CD14-positive monocyte (primary cell): ENCODE data around the gene ATRX. TPM values are rescaled to one million over a fixed set of nuclear protein-coding genes. Genes with fewer than 3 reads are reported as not detected.

ENCODE experiments used
- DNase-seq, 3 donors: peaks; one replicate each; pipeline ENCODE4 v3.0.0-alpha.2; 2011 to 2022
- H2AFZ ChIP-seq: 2 replicates; pipeline ENCODE4 v1.6.0; 2012; ENCODE audit warnings: mild to moderate bottlenecking, low read depth, low read length, inconsistent platforms; ENCODE audit not compliant: insufficient read depth, poor library complexity, severe bottlenecking
- H3K27ac ChIP-seq, 2 donors: 1 replicate in 1 of 2; 2 replicates in 1 of 2; pipeline ENCODE4 v1.5.1; 2012 to 2013; ENCODE audit warnings: low read length in 2 of 2, control low read depth in 1 of 2, inconsistent platforms in 1 of 2, low read depth in 1 of 2, mild to moderate bottlenecking in 1 of 2
- H3K27me3 ChIP-seq, 2 donors: one replicate each; pipeline versions ENCODE4 v1.6.0 to v1.6.1; 2011 to 2013; ENCODE audit warnings: low read length in 2 of 2; ENCODE audit not compliant: control insufficient read depth in 2 of 2, insufficient read depth in 2 of 2
- H3K36me3 ChIP-seq, 2 donors: replicated peaks in 1 of 2; 1 replicate in 1 of 2; 2 replicates in 1 of 2; pipeline versions ENCODE4 v1.5.1 to v1.6.1; 2012 to 2013; ENCODE audit warnings: low read length in 2 of 2, control low read depth in 1 of 2, inconsistent platforms in 1 of 2, mild to moderate bottlenecking in 1 of 2; ENCODE audit not compliant: insufficient read depth in 2 of 2, control insufficient read depth in 1 of 2
- H3K4me1 ChIP-seq, 2 donors: 1 replicate in 1 of 2; 2 replicates in 1 of 2; pipeline versions ENCODE4 v1.5.1 to v1.6.1; 2012 to 2013; ENCODE audit warnings: low read length in 2 of 2, control low read depth in 1 of 2, inconsistent platforms in 1 of 2, mild to moderate bottlenecking in 1 of 2, moderate library complexity in 1 of 2; ENCODE audit not compliant: insufficient read depth in 2 of 2, control insufficient read depth in 1 of 2
- H3K4me2 ChIP-seq: replicated peaks from 2 replicates; pipeline ENCODE3; 2012; ENCODE audit warnings: low read length, moderate library complexity, mild to moderate bottlenecking; ENCODE audit not compliant: poor library complexity, severe bottlenecking; ENCODE audit errors: extremely low read depth
- H3K4me3 ChIP-seq, 3 experiments: fragments of 200-600 bp in 1 of 3; sonication (generic) in 1 of 3; replicated peaks in 1 of 3; 1 replicate in 2 of 3; 2 replicates in 1 of 3; pipeline ENCODE4 v1.5.1; 2011 to 2013; ENCODE audit warnings: low read length in 3 of 3, mild to moderate bottlenecking in 3 of 3, control low read depth in 2 of 3, low read depth in 2 of 3, inconsistent platforms in 1 of 3, moderate library complexity in 1 of 3
- H3K79me2 ChIP-seq: 2 replicates; pipeline ENCODE4 v1.6.0; 2012; ENCODE audit warnings: mild to moderate bottlenecking, control low read depth, inconsistent platforms, low read length, moderate library complexity; ENCODE audit not compliant: insufficient read depth
- H3K9ac ChIP-seq: 2 replicates; pipeline ENCODE4 v1.6.0; 2017; ENCODE audit warnings: low read length, mild to moderate bottlenecking; ENCODE audit not compliant: insufficient read depth, poor library complexity, severe bottlenecking
- H3K9me3 ChIP-seq, 2 donors: replicated peaks in 1 of 2; 1 replicate in 1 of 2; 2 replicates in 1 of 2; pipeline versions ENCODE4 v1.5.1 to v1.6.1; 2012 to 2013; ENCODE audit warnings: low read length in 2 of 2, control low read depth in 1 of 2; ENCODE audit not compliant: control insufficient read depth in 1 of 2, insufficient read depth in 1 of 2
- H4K20me1 ChIP-seq: 2 replicates; pipeline ENCODE4 v1.6.0; 2012; ENCODE audit warnings: mild to moderate bottlenecking, low read length, control low read depth, moderate library complexity; ENCODE audit not compliant: insufficient read depth
- H3K27ac Mint-ChIP-seq, 7 donors: one replicate each; pipeline ENCODE4 v1.8.0; 2020; ENCODE audit warnings: mild to moderate bottlenecking in 7 of 7, mixed read lengths in 7 of 7, moderate library complexity in 6 of 7, inconsistent platforms in 2 of 7
- H3K27me3 Mint-ChIP-seq, 3 donors: one replicate each; pipeline ENCODE4 v1.8.0; 2021 to 2022; ENCODE audit warnings: low read depth in 3 of 3, mild to moderate bottlenecking in 3 of 3, mixed read lengths in 3 of 3, moderate library complexity in 3 of 3, inconsistent platforms in 1 of 3
- H3K36me3 Mint-ChIP-seq, 2 donors: one replicate each; pipeline ENCODE4 v1.8.0; 2020; ENCODE audit warnings: mixed read lengths in 2 of 2, inconsistent platforms in 1 of 2, mild to moderate bottlenecking in 1 of 2
- H3K4me1 Mint-ChIP-seq: one replicate; pipeline ENCODE4 v1.8.0; 2020; ENCODE audit warnings: mild to moderate bottlenecking, mixed read lengths
- H3K4me3 Mint-ChIP-seq, 2 donors: one replicate each; pipeline ENCODE4 v1.8.0; 2020; ENCODE audit warnings: mild to moderate bottlenecking in 2 of 2, mixed read lengths in 2 of 2, moderate library complexity in 1 of 2
- H3K9me3 Mint-ChIP-seq, 7 donors: one replicate each; pipeline ENCODE4 v1.8.0; 2020 to 2022; ENCODE audit warnings: mixed read lengths in 7 of 7, mild to moderate bottlenecking in 6 of 7, moderate library complexity in 6 of 7, inconsistent platforms in 2 of 7
- CTCF ChIP-seq: fragments of 200-600 bp; IDR thresholded peaks from one replicate; pipeline ENCODE4 v1.8.0; 2022; ENCODE audit warnings: antibody characterized with exemption, mild to moderate bottlenecking
- WGBS: methylation state at CpG from one replicate; pipeline ENCODE4 v1.1.5; 2013; ENCODE audit warnings: missing lambda C conversion rate; ENCODE audit not compliant: insufficient coverage; 5-methylcytosine and 5-hydroxymethylcytosine counted together
- intact Hi-C, 2 donors: fragments of 100-400 bp; cut with micrococcal nuclease; formaldehyde crosslinking; loops; one replicate each; pipeline versions ENCODE4 v1.15.0 to v1.15.1; 2023
- polyA plus RNA-seq, 3 donors: library from polyadenylated mRNA; depleted of rRNA in 1 of 3; unstranded in 2 of 3; stranded (reverse) in 1 of 3; fragments of 300-500 nt in 2 of 3; fragments of >200 nt in 1 of 3; fragmentation: Illumina TruSeq in 2 of 3; gene quantifications; 1 replicate in 2 of 3; 2 replicates in 1 of 3; pipeline ENCODE4 v1.2.3, GENCODE V29; 2012 to 2021

ATRX gene
- polyA plus RNA-seq, 3 donors = 8.6 to 18.3 (median 17.3) TPM

GRCh38 chrX:77694491-77694890 is 91.5 kb downstream of the ATRX start:
- Histone ChIP-seq H3K79me2 (peaks cover 5% of the 10 kb centered on the region), H3K4me3 (no peak overlapping the region), H4K20me1 (peaks cover 4% of the 10 kb centered on the region), H3K36me3 (peaks cover 24 to 41% of the 10 kb centered on the region in 2 donors), H2AFZ (no peak overlapping the region), H3K9me3 (no peaks in the 10 kb centered on the region), H3K27me3 (no peaks in the 10 kb centered on the region), H3K9ac (no peak overlapping the region), H3K27ac (no peak overlapping the region), H3K4me1 (peaks cover under 1 to 5% of the 10 kb centered on the region in 2 donors), H3K4me2 (no peak overlapping the region)
- intact Hi-C loops = no loop called here
- Mint-ChIP-seq H3K4me1 (peaks cover 8% of the 10 kb centered on the region), H3K9me3 (no peaks in the 10 kb centered on the region), H3K27me3 (no peaks in the 10 kb centered on the region), H3K36me3 (peaks cover 18 to 24% of the 10 kb centered on the region in 2 donors), H3K27ac (peak overlapping the region in 1 of 7 donors; percentile 22), H3K4me3 (no peak overlapping the region)
- DNase-seq = no peak
- TF ChIP-seq CTCF = no peak

- H3K9me3 Mint-ChIP-seq = no peaks in the 10 kb centered on the region
- H3K27ac Mint-ChIP-seq = peak overlapping the region in 1 of 7 donors; percentile 51
- Histone ChIP-seq H3K4me3 (no peak overlapping the region), H3K9ac (no peak overlapping the region), H3K27ac (peak overlapping the region in 1 of 2 donors; percentile 30), H2AFZ (no peak overlapping the region), H3K9me3 (no peaks in the 10 kb centered on the region), H3K4me2 (no peak overlapping the region), H4K20me1 (no peaks in the 10 kb centered on the region), H3K4me1 (peaks cover 3 to 8% of the 10 kb centered on the region in 2 donors), H3K79me2 (no peaks in the 10 kb centered on the region), H3K36me3 (peaks cover 22 to 41% of the 10 kb centered on the region in 2 donors), H3K27me3 (no peaks in the 10 kb centered on the region)
- intact Hi-C loops = no loop called here
- H3K4me1 Mint-ChIP-seq = peaks cover 11% of the 10 kb centered on the region
- no CpG with 5 or more reads among the region's 5 CpGs for WGBS
- H3K4me3 Mint-ChIP-seq = no peak overlapping the region
- no peak for TF ChIP-seq CTCF
- H3K36me3 Mint-ChIP-seq = peaks cover 16 to 20% of the 10 kb centered on the region in 2 donors
- DNase-seq = no peak
- no peaks in the 10 kb centered on the region for H3K27me3 Mint-ChIP-seq
Measured at GRCh38 chrX:77693594-77693993, 92.4 kb downstream of the ATRX start.
